Measurements from ENCODE around the gene SHOC2. TPM values are rescaled to one million over a fixed set of nuclear protein-coding genes. Genes with fewer than 3 reads are reported as not detected.

Gene SHOC2
- total and polyA plus RNA-seq, 2 of the 4 experiments (the other 2 are of a cell fraction) = 13.4 to 47.5 TPM

DNA sequence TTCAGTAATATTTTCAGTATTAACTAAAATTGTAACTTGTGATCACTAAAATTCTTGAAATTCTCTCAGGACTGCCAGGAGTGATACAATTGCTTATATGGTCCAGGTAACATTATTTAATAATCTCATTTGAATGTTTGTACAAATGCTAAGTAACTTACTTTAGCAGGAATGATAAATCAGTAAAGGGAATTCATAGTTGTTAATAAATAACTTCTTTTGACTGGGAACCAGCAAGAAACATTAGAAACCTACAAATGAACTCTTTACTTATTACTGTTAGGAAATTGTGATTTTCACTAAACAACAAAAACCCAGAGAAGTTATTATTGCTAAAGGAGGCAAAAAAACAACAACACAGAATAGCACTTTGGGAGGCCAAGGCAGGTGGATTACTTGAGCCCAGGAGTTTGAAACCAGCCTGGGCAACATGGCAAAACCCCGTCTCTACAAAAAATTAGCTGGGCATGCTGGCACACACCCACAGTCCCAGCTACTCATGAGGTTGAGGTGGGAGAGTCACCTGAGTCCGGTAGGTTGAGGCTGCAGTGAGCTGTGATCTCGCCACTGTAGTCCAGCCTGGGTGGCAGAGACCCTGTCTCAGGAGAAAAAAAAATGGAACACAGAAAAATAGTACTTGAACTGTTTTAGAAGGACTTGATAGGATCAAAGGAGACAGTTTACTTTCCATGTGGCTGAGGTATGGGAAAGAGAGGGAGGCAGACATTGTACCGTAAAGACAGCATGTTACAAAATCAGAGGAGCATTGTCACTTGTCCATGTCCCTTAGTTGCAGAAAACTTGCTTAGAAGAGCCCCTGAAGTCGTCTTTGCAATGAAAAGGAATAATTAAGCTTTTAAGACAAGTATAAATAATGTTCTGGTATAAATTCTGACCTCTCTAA lies 53.1 kb downstream of the SHOC2 start:
- no peak overlapping the region for H3K4me2 ChIP-seq (ENCODE audit: low read depth, low read length)
- WGBS, 2 experiments (ENCODE audit: extremely low coverage in 2 of 2, insufficient read length in 1 of 2) = 100% methylated on average over 2 of the region's 5 CpGs; no CpG with 5 or more reads in 1 of the 2 experiments
- CTCF ChIA-PET = no interaction called here
- no peak overlapping the region for H3K4me3 ChIP-seq (ENCODE audit: insufficient read depth, low read depth, low read length)
- dilution Hi-C loops (cut with HindIII; ENCODE audit: low sequenced_read_pairs, unreplicated experiment) = no loop called here
- no peak overlapping the region for H3K4ac ChIP-seq (ENCODE audit: low read depth, low read length)
- H4K91ac ChIP-seq (ENCODE audit: insufficient read depth, low read depth, low read length) = no peak overlapping the region
- no peak overlapping the region for H2BK120ac ChIP-seq (ENCODE audit: low read depth, low read length)
- H2BK15ac ChIP-seq (ENCODE audit: low read depth, low read length) = no peak overlapping the region
- H3K56ac ChIP-seq (ENCODE audit: extremely low read depth, insufficient read depth, low read length) = no peak overlapping the region
- in situ Hi-C loops (cut with MboI; ENCODE audit: low sequenced_read_pairs) = no loop called here
- H3K18ac ChIP-seq (ENCODE audit: low read depth, low read length) = no peak overlapping the region
- no peaks in the 10 kb centered on the region for H3K27me3 ChIP-seq (ENCODE audit: control insufficient read depth, insufficient read depth, low read length)
- H2AK5ac ChIP-seq (ENCODE audit: low read depth, low read length) = no peak overlapping the region
- H2AFZ ChIP-seq (replicated peaks; ENCODE audit: low read length, poor library complexity) = no peak overlapping the region
- H3K23ac ChIP-seq (ENCODE audit: low read depth, low read length) = no peak overlapping the region
- H2BK5ac ChIP-seq (ENCODE audit: low read depth, low read length, poor library complexity, severe bottlenecking) = no peak overlapping the region
- H2BK20ac ChIP-seq (ENCODE audit: low read depth, low read length) = no peak overlapping the region
- peaks cover 4% of the 10 kb centered on the region; the same call in 1 of the 2 replicates for H3K4me1 ChIP-seq (ENCODE audit: control insufficient read depth, insufficient read depth, low read length)
- ATAC-seq (ENCODE audit: low read depth) = no peak
- no peaks in the 10 kb centered on the region for H3K36me3 ChIP-seq (ENCODE audit: control insufficient read depth, insufficient read depth, low read length)
- H3K27ac ChIP-seq (ENCODE audit: insufficient read depth, low read length) = no peak overlapping the region
- POLR2A ChIA-PET (ENCODE audit: unreplicated experiment) = no interaction called here
- DNase-seq = no peak
- peaks cover 14 to 29% of the 10 kb centered on the region in 2 experiments for H3K79me1 ChIP-seq (ENCODE audit: low read depth in 1 of 2, low read length in 2 of 2)
- H4K5ac ChIP-seq (ENCODE audit: low read depth, low read length) = no peak overlapping the region
- H3K9me3 ChIP-seq (ENCODE audit: control insufficient read depth, insufficient read depth, low read length) = no peaks in the 10 kb centered on the region
- intact Hi-C loops (cut with micrococcal nuclease) = no loop called here
- H3K9ac ChIP-seq (ENCODE audit: low read depth, low read length) = no peak overlapping the region
- H4K20me1 ChIP-seq (ENCODE audit: insufficient read depth, low read length) = peaks cover 32% of the 10 kb centered on the region; the same call in 1 of the 2 replicates
- H2AK9ac ChIP-seq (replicated peaks; ENCODE audit: low read depth, low read length, poor library complexity) = no peak overlapping the region
- H4K8ac ChIP-seq (ENCODE audit: low read depth in 2 of 2, low read length in 2 of 2) = no peak overlapping the region
- no peak overlapping the region for H3K14ac ChIP-seq (replicated peaks; ENCODE audit: low read depth, low read length)
- TF ChIP-seq, protein P1, sequence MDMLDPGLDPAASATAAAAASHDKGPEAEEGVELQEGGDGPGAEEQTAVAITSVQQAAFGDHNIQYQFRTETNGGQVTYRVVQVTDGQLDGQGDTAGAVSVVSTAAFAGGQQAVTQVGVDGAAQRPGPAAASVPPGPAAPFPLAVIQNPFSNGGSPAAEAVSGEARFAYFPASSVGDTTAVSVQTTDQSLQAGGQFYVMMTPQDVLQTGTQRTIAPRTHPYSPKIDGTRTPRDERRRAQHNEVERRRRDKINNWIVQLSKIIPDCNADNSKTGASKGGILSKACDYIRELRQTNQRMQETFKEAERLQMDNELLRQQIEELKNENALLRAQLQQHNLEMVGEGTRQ (IDR thresholded peaks at IDR 0.05; ENCODE audit: low read depth, low read length) = no peak
- BruUV-seq (replicated peaks) = no TSS peak
- 0 out of 2 replicates have a peak, but pooled peaks cover 3% of the 10 kb centered on the region for H3K9me1 ChIP-seq (ENCODE audit: insufficient read depth, low read length)

All from IMR-90 (cell line).